DOHH2 (cell line): ENCODE data around the gene FRMD8.

ENCODE experiments used
- H3F3A ChIP-seq: fragments of 200-600 bp; sonication (generic), shearing (Covaris generic); 2 replicates; pipeline ENCODE4 v1.6.0; 2016; ENCODE audit warnings: antibody characterized with exemption, mild to moderate bottlenecking; ENCODE audit not compliant: control insufficient read depth, insufficient read depth
- H3K27ac ChIP-seq: fragments of 200-600 bp; sonication (generic); 2 replicates; pipeline ENCODE4 v1.5.1; 2014; ENCODE audit warnings: low read depth, mild to moderate bottlenecking, low read length, moderate library complexity
- H3K27me3 ChIP-seq: fragments of 200-600 bp; sonication (generic); 2 replicates; pipeline ENCODE4 v1.6.1; 2014; ENCODE audit warnings: mild to moderate bottlenecking, low read length, mixed read lengths; ENCODE audit not compliant: control insufficient read depth
- H3K36me3 ChIP-seq: fragments of 200-600 bp; sonication (generic); 2 replicates; pipeline ENCODE4 v1.6.1; 2014; ENCODE audit warnings: mild to moderate bottlenecking, low read length, moderate library complexity, mixed read lengths; ENCODE audit not compliant: control insufficient read depth
- H3K4me1 ChIP-seq: fragments of 200-600 bp; sonication (generic); 2 replicates; pipeline ENCODE4 v1.6.1; 2014; ENCODE audit warnings: mild to moderate bottlenecking, low read length, mixed read lengths; ENCODE audit not compliant: control insufficient read depth
- H3K4me2 ChIP-seq: fragments of 200-600 bp; sonication (generic); 2 replicates; pipeline ENCODE4 v1.6.0; 2014; ENCODE audit warnings: mild to moderate bottlenecking, low read length, moderate library complexity
- H3K4me3 ChIP-seq: fragments of 200-600 bp; sonication (generic); 2 replicates; pipeline ENCODE4 v1.5.1; 2014; ENCODE audit warnings: mild to moderate bottlenecking, low read length, mixed read lengths
- H3K79me2 ChIP-seq: fragments of 200-600 bp; sonication (generic); 2 replicates; pipeline ENCODE4 v1.6.1; 2014; ENCODE audit warnings: mild to moderate bottlenecking, low read length, mixed read lengths; ENCODE audit not compliant: control insufficient read depth
- H3K9me2 ChIP-seq: fragments of 200-600 bp; sonication (generic); replicated peaks from 2 replicates; pipeline ENCODE4 v1.6.1; 2014; ENCODE audit warnings: mild to moderate bottlenecking, low read length, mixed read lengths; ENCODE audit not compliant: control insufficient read depth
- H3K9me3 ChIP-seq: fragments of 200-600 bp; sonication (generic); 2 replicates; pipeline ENCODE4 v1.6.1; 2014; ENCODE audit warnings: antibody characterized with exemption, low read length, mixed read lengths; ENCODE audit not compliant: control insufficient read depth, insufficient read depth
- H4K20me1 ChIP-seq: fragments of 200-600 bp; sonication (generic); 2 replicates; pipeline ENCODE4 v1.6.0; 2014; ENCODE audit warnings: low read depth, mild to moderate bottlenecking, antibody characterized with exemption, low read length, moderate library complexity; ENCODE audit not compliant: control insufficient read depth, insufficient read depth
- CTCF ChIP-seq: fragments of 200-600 bp; sonication (generic); IDR thresholded peaks from one replicate; pipeline ENCODE4 v1.5.1; 2014; ENCODE audit warnings: antibody characterized with exemption, mild to moderate bottlenecking, low read depth, low read length; ENCODE audit not compliant: poor library complexity, severe bottlenecking
- EZH2phosphoT487 ChIP-seq: fragments of 200-600 bp; sonication (generic); IDR thresholded peaks from 2 replicates; pipeline ENCODE4 v1.6.1; 2017; ENCODE audit warnings: borderline replicate concordance, mild to moderate bottlenecking, antibody characterized with exemption, low read length, moderate library complexity, mixed read lengths

The FRMD8 gene

GRCh38 chr11:65383778-65384177, 2.7 kb upstream of the FRMD8 start:
- H3K4me3 ChIP-seq: no peak overlapping the region
- H3K36me3 ChIP-seq: peaks cover 14% of the 10 kb centered on the region
- H4K20me1 ChIP-seq: no peaks in the 10 kb centered on the region
- no peaks in the 10 kb centered on the region for H3K27me3 ChIP-seq
- H3K9me3 ChIP-seq: no peaks in the 10 kb centered on the region
- H3K4me1 ChIP-seq: peaks cover 74% of the 10 kb centered on the region
- TF ChIP-seq EZH2phosphoT487 (no peak), CTCF (no peak)
- H3K27ac ChIP-seq: 0 out of 2 replicates have a peak overlapping the region, but pooled peaks have one; percentile 5
- peaks cover 22% of the 10 kb centered on the region for H3K79me2 ChIP-seq
- H3K9me2 ChIP-seq: no peaks in the 10 kb centered on the region
- H3F3A ChIP-seq: peaks cover 7% of the 10 kb centered on the region
- H3K4me2 ChIP-seq: no peak overlapping the region

- H4K20me1 ChIP-seq: 0 out of 2 replicates have a peak, but pooled peaks cover 1% of the 10 kb centered on the region
- H3K27me3 ChIP-seq: no peaks in the 10 kb centered on the region
- peaks cover 79% of the 10 kb centered on the region for H3K4me1 ChIP-seq
- H3K9me3 ChIP-seq: no peaks in the 10 kb centered on the region
- peaks cover 7% of the 10 kb centered on the region for H3F3A ChIP-seq
- no peak overlapping the region for H3K4me3 ChIP-seq
- peak overlapping the region; percentile 5 for H3K27ac ChIP-seq
- TF ChIP-seq EZH2phosphoT487: no peak
- no peak for TF ChIP-seq CTCF
- peaks cover 29% of the 10 kb centered on the region for H3K79me2 ChIP-seq
- no peaks in the 10 kb centered on the region for H3K9me2 ChIP-seq
- H3K4me2 ChIP-seq: no peak overlapping the region
- peaks cover 20% of the 10 kb centered on the region for H3K36me3 ChIP-seq
Measured at GRCh38 chr11:65384301-65384889, 2.0 kb upstream of the FRMD8 start.

GRCh38 chr11:65388731-65389130, 2.3 kb downstream of the FRMD8 start:
- peaks cover 72% of the 10 kb centered on the region for H3K4me1 ChIP-seq
- H3K27ac ChIP-seq: no peak overlapping the region
- peak overlapping the region; percentile 14; the same call in 1 of the 2 replicates for H3K4me3 ChIP-seq
- peaks cover 7% of the 10 kb centered on the region for H3F3A ChIP-seq
- H4K20me1 ChIP-seq: 0 out of 2 replicates have a peak, but pooled peaks cover 3% of the 10 kb centered on the region
- H3K9me2 ChIP-seq: no peaks in the 10 kb centered on the region
- no peak for TF ChIP-seq EZH2phosphoT487
- TF ChIP-seq CTCF: no peak
- H3K4me2 ChIP-seq: peak overlapping the region; percentile 98
- peaks cover 47% of the 10 kb centered on the region for H3K36me3 ChIP-seq
- H3K9me3 ChIP-seq: no peaks in the 10 kb centered on the region
- H3K27me3 ChIP-seq: no peaks in the 10 kb centered on the region
- peaks cover 62% of the 10 kb centered on the region for H3K79me2 ChIP-seq
